DMS79 (cell line): ENCODE results near the gene PTPN20.
A peak's percentile ranks its signal among the peaks of the same experiment; 100 is the strongest.
"Not testable (repeated sequence)": the region's sequence is repeated elsewhere in the genome, so short reads cannot be mapped to it uniquely, and the experiment has no call there.

Experiments
- DNase-seq: peaks from one replicate; lab custom pipeline; 2025; lab: John Stamatoyannopoulos, UW

The PTPN20 gene, protein sequence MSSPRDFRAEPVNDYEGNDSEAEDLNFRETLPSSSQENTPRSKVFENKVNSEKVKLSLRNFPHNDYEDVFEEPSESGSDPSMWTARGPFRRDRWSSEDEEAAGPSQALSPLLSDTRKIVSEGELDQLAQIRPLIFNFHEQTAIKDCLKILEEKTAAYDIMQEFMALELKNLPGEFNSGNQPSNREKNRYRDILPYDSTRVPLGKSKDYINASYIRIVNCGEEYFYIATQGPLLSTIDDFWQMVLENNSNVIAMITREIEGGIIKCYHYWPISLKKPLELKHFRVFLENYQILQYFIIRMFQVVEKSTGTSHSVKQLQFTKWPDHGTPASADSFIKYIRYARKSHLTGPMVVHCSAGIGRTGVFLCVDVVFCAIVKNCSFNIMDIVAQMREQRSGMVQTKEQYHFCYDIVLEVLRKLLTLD

DNA sequence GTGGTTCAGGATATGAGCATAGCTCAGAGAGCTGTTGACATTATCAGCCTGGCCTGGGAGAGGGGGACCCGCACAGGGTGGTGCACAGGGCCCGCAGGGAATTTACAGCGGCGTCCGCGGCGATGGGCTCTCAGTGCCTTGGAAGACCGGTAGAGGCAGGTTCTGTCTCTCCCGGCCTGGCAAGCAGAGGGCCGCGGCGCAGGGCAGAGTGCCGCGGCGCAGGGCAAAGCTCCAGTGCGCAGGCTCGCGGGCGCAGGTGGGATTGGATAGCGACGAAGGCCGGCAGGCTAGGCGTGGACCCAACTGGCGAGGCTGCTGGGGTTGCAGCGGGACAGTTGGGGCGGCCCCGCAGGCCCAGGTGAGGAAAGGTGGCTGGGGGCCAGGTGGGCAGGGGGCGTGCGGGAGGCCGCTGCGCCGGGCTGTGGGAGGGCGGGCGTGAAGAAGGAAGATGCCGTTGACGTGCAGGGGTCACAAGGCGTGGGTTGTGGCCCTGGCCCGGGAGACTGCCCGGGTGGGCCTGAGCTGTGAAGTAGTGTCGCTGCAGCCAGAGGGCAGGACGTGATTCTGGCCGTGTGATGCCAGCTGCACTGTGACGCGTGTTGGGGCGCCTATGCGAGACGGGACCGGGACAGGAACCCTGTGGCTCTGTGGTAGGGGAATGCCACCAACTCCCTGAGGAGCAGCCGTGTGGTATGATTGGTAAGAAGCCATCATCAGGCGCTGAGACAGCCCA is at the start of gene PTPN20:
Gene PTPN20, plus strand, starts transcription at position 285 of the 733 bp plus-strand sequence. CDS start 21,072 bp downstream, outside the sequence.
- DNase-seq, result not testable (repeated sequence)

DNA sequence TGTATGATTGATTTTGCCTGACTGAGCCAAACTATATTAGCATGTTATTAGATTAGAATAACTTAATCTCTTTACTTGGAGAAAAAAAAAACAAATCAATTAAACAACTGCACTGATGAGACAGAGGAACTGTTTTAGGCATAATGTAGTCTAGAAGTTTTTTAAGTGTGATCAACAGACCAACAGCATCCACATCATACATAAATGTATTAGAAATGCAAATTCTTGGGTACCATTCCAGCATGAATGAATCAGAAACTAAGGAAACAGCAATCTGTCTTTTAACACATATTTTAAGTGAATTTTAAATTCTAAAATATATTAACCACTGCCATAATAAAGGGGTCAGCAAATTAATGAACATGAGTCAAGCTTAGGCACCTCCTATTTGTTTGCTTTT is 41.5 kb upstream of the PTPN20 start:
- not testable (repeated sequence) for DNase-seq

DNA sequence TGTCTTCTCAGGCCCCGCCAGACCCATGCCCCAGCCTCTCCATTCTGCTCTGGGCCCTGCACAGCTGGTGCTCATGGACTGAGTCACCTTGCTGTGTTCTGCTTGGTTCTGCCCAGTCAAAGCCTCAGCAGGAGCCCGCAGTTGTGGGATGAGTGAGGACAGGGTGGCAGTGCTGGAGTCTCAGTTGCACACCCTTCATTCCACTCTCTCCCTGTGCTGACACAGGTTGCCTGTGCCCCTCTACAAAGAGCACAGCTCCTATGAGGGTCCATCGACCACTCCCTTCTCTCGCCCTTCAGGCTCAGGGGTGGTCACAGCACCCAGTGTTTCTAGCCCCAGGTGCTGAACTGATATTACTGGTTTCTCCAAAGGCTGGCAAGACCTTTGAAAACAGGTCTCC is 39.6 kb upstream of the PTPN20 start:
- not testable (repeated sequence) for DNase-seq

DNA sequence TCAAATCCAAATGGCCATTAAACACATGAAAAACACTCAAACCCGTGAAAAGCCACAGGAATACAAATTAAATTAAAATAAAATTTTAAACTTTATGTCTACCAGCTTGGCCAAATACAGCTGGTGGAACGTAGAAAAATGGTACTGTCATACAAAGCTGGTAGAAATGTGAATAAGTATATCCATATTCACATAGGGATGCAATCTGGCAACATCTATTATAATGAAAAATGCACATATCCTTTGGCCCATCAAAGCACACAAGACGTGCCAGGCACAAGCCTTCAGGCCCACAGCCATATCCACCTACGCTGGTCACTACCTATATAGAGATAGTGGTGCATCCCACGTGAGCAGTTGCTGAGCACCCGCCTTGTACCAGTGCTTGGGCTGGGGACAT is 35.9 kb upstream of the PTPN20 start:
- not testable (repeated sequence) for DNase-seq

DNA sequence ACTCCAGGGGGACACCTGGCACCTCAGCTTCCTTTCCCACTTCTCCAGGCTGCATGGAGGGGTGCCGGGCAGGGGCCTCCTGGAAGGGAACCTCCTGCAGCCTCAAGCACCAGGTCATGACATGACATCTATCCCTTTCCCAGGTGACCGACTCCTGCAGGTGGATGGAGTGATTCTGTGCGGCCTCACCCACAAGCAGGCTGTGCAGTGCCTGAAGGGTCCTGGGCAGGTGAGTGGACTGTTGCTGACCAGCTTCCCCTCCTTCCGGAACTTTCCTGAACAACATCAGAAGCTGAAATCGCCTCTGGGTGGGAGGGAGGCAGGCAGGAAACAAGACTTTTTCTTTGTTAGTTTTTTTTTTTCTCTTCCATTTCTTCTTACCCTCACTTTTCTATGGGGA is 34.5 kb upstream of the PTPN20 start:
- DNase-seq, result not testable (repeated sequence)

DNA sequence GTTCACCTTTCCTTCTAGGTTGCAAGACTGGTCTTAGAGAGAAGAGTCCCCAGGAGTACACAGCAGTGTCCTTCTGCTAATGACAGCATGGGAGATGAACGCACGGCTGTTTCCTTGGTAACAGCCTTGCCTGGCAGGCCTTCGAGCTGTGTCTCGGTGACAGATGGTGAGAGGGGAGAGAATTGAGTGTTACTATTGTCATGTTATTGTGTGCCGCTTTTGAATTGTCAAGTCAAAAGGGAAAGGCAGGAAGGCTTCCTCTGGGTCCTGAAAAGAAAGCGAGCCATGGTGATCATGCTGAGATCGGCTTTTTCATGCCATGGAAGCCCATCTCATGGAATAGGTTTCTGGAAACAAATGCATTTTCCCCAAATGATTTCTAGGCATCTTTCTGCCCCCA is 32.5 kb upstream of the PTPN20 start:
- peak; percentile 4 for DNase-seq

DNA sequence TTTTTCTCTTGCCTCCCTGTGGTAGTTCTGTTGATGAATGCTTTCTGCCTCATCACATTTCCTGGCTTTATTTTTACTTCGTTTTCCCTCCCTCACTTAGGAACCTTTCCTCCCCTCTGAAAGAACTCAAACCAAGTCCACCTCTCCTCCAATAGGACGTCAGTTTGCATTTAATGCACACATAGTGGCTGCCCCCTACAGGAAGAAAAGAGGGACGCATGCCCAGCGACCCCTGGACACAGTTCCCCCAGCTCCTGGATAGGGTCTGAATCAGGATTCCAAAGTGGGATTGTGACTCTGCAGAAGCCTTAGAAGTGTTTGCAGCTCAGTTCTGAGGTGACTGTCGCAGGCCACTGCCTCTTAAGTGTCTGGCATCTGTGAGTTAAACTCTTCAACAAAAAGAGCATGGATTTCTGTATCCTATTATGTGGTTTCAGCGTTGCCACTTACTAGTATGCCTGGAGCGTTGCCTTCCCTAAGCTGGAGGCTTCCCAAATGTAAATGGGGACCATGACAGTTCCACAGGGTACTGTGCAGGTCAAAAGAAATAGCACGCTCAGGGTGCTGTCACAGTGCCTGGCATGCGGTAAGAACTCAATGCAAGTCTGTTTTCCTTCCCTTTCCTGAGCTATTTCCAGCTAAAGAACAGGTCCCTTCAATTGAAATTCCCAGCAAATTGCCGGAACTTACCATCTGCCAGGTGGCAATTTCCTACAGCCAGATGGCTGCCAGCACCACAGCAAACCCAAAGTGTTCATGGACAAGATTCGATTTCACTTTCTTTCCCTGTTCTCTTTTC is 20.2 kb upstream of the PTPN20 start:
- DNase-seq, result peak; percentile 30

DNA sequence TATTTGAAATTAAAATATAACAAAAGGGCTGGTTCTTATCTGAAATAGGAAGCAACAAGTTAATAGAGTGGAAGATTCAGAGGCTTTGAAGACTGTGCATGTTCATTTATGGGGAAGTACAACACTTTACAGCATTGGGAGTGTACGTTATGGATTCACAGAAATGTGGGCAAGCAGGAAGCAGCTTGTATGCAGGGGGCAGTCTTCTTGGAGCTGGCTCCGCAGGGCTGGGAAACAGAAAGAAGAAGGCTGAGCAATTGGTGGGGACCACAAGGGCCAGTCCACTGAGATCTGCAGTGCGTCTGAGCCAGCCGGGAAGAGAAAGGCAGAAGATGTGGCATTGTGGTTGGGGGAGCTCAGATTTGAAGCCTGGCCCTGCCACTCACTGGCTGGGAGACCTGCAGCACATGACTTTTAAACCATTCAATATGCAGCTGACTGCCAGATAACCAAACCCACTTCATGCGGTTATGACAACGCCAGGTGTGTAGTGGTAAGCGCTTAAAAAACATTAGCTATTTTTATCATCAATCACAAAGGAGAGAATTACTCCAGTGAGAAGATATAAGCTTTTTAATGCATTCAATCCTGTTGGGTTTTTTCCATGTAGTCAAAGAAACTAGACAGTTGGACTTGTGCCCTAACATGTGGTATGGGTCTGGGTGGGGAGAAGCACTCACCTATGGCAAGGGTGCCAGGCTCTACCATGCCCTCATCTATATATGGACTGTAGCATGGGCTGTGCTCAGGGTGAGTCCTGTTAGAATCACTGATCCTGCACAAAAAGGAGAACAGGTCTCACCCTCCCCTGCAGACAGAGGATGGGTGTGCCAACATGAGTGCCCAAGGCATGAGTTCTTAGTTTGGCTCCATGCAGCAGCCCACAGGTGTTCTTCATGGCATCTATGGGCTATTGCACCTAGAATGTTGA is 14.2 kb upstream of the PTPN20 start:
- not testable (repeated sequence) for DNase-seq

DNA sequence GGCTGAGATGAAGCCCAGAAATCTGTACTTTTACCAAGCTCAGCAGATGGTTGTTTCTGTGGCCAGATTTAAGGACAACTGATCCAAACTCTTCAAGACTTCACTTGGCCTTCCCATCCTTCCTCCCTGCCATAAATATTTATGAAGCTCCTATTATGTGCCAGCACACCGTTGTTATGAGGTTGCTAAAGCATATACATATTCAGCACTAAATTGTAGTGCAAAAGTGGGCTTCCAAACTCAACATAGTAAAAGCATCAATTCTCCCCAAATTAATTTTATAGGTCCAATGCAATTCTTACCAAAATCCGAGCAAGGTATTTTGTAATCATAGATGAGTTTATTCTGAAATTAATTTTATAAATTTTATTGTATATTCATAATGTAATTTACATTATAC is 10.0 kb upstream of the PTPN20 start:
- DNase-seq, result not testable (repeated sequence)

DNA sequence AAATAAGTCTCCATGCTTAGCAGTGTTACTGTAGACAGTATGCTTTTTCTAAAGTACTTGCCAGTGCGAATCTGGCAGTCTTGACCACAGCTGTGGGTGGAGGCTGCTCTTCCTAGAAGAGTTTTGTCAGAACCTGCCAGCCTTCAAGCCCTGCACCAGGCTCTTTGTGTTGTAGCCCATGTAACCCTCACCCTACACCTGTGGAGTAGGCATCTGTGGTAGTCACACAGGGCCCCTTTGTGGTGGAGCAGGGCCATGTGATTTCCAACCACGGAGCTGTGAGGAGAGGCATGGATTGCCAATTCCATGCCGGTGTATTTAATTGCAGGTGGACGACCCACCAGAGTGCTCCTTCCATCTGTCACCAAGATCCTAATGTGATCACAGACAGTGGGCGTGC is 7.4 kb upstream of the PTPN20 start:
- DNase-seq, result not testable (repeated sequence)

DNA sequence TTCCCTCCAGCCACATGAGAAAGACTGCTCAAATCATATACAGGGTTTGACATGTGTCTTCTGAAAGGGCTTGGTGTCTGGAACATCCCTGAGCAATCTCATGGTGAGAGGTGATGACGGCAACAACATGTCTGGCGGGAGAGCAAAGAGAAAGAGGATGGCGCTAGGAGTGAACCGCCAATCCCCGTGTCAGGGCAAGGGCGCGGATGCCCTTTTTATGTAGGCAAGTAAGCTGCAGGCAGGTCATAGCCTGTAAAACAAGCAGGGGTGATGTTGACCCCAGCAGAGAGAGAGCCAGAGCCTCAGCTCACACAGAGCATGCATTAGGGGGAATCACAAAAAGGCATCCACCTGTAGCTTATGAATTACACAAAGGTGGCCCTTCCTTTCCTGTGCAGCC is 4.9 kb upstream of the PTPN20 start:
- DNase-seq, result not testable (repeated sequence)

DNA sequence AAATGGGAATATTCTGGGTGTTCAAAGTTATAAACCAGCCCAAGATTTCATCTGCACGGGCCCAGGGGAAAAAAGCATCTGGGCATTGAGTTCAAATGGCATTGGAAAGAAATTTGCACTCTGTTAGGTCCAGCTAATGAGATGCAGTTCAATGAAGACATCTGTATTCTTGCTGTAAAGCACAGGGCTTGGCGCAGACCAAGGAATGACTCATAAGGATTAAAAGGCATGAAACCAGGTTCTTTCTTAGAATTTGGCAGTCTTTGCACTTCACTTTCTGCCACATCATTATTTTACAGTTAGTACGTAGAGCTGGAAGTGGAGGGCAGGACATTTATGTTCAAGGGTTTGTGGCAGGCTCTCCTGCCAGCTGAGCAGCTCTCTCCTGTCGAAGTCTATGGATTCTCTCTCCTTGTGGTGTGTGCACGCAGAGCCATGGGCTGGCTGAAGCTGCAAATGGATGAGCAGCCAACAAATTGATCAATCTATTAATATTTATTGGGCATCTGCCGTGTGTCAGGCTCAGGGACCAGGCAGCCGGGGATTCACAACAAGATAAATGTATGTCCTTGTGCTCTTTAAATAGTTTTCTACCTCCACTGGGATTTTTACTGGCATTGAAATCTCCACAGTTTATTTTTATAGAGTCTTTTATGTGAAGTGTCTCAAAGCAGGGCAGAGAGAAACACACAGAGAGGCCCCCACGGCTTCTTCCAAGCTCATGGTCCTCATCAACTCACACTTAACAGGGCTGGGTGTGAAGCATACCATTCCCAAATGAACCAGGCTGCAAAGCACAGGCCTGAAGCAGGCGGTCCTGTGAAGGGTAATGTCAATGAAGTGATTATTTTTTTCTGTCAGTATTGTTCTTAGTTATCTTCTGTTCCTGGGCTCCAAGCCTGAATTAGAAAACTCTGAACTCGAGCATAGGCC is 3.8 kb upstream of the PTPN20 start:
- not testable (repeated sequence) for DNase-seq

DNA sequence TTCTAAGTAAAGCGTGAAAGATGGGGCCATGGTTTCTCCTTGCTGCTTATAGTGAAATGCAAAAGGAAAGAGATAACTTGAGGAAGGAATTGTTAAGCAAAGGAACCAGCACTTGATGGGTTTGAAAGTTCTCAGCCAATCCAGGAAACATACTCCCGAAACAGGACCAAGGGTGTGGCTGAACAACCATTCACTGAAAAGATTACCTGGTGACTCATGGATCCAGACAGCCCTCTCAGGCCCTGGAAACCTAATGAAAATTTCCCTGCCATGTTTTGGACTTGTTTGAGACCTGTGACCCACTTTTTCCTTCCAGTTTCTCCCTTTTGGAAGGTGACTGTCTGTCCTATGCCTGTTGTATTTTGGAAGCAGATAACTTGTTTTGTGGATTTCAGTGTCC is 11.3 kb downstream of the PTPN20 start:
- not testable (repeated sequence) for DNase-seq

DNA sequence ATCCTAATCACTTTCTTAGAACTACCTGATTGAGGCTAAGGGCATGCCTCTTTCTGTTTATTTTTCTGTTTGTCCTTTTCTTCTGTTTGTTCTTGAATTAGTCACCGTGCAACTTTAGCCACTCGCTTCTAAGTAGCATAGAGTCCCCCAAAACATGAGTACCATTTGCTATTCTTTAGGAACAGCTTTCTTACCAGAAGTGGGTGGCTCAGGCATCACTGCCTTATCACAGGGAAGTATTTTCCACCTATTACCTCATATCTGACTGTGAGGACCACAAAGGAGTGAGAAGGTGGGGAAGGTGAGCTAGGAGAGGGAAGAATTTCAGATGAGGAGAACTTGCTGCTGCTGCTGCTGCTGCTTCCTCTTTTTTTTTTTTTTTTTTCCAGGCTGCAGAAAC is 13.9 kb downstream of the PTPN20 start:
- not testable (repeated sequence) for DNase-seq

DNA sequence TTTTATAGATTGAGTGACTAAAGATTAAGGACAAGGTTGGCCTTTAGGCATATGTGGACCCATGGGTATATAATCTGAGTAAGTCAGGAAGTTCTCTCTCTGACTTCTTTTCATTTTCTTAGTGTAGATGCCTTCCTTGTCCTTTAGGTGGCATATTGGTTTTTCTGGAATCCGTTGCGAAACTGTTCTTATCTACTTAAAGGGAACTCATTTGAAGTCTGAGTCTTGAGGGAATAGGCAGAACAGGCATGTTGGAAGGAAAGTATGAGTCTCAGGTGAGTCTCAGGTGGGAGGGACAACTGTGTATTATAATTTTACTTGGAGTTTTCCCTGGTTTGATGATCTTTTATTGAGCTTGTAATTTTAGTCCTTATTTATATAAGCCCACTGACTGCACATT is 14.6 kb downstream of the PTPN20 start:
- DNase-seq, result not testable (repeated sequence)

DNA sequence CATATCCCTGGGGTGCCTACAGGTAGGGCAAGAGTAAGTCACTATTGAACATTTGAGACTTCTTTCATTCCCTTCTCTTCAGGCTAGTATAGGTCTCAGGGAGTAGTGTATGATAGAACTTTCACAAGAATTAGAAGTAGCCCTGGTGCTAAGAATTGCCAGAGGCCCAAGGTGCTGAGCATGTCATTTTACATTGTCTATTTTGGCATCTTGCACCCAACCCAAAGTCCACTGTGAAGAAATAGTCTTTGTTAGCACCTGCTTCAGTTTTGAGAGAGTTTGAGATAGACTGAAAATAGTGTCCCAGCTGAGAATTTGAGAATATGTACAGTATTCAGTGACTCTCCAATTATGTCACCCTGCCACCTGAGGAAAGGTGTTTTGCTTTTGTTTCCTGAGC is 17.6 kb downstream of the PTPN20 start:
- not testable (repeated sequence) for DNase-seq

DNA sequence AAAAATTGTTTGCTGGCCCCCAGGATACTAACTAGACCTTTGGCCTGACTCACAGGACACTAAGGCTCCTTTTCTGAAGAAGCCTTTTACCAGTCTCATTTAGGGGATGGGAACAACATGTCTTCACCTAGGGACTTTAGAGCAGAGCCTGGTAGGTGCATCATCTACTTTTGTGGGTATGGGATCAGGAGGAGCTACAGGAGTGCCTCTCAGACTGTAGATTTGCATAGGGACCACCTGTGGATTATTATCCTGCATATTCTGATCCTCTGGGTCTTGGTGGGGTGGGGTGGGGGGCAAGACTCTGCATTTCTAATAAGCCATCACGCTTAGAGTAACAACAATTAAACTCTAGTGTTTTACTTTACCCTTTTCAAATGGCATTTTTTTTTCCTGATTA is 21.2 kb downstream of the PTPN20 start:
- DNase-seq, result not testable (repeated sequence)

DNA sequence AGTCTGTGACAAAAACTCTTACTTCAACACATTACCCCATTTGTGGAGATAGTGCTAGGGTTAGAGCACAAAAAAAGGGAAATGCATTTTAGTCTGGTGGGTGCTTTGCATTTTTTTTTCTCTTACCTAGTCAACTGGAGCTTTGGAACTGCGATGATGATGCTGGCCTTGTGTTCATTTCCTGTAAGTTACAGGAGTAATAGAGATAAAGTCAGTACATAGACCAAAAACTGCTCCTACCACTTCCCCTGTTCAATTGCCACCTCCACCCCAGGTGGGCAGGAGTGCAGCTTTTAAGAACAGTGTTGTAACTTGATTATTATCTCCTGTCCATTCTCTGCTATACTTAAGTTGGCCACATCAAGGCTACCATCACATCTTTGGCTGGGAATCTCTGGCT is 29.9 kb downstream of the PTPN20 start:
- not testable (repeated sequence) for DNase-seq

DNA sequence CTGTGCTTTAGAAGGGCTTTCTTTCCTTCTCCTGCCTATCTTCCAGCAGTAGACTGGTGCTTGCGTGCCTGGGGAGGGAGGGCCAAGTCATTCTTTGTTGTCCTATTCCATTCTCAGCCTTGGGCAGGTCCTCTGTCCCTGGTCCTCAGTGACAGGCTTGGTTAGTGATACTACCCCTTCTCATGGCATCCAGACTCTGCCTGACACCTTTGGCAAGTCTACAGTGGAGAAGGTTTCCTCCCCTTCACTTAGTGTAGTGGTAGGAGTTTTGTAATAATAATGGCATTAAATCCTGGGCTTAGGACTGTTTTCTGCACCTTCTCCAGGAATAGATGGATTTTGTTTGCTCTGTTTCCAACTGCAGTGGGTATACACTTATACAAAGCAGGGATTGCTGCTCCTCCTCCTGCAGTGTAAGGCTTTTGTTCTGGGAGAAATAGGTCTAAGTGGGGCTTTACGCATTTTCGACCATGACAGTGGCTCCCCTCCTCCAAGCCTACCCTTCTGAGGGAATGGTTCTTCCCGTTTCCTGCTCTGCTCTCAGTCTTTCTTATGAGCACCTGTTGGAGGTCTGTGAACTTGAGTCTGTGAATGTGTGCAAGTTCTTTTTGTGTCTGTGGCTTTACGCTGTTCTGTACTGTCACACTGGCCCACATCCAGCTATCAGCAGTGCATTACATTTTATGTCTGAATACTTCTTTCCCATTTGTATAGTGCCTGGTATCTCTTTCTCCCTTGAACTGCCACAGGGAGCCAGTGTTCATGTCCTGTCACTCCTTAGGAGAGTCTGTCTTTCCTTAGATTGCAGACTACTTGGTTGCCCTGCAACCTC is 37.7 kb downstream of the PTPN20 start:
- not testable (repeated sequence) for DNase-seq
